HG03097 (cell line): ENCODE results near the gene MSI1.

Source experiments
- ATAC-seq: cut with Tn5 transposase; IDR thresholded peaks from one replicate; pipeline ENCODE4 v1.9.1; 2021; ENCODE audit not compliant: unreplicated experiment, low FRiP score

Gene MSI1

GRCh38 chr12:120378036-120378435, 9.1 kb upstream of the MSI1 start:
- no peak for ATAC-seq

- no peak for ATAC-seq
Measured at GRCh38 chr12:120377611-120378010, 8.6 kb upstream of the MSI1 start.

- no peak for ATAC-seq
Measured at GRCh38 chr12:120376934-120377572, 8.1 kb upstream of the MSI1 start.

GRCh38 chr12:120376416-120376815, 7.5 kb upstream of the MSI1 start:
- no peak for ATAC-seq

- ATAC-seq, result no peak
Measured at GRCh38 chr12:120376009-120376408, 7.0 kb upstream of the MSI1 start.

GRCh38 chr12:120373683-120374082, 4.7 kb upstream of the MSI1 start:
- no peak for ATAC-seq

GRCh38 chr12:120370343-120371243, 1.6 kb upstream of the MSI1 start:
- ATAC-seq, result no peak

- no peak for ATAC-seq
Measured at GRCh38 chr12:120369603-120370342, 809 bp upstream of the MSI1 start.

GRCh38 chr12:120367924-120368788, 808 bp downstream of the MSI1 start:
- ATAC-seq, result no peak

GRCh38 chr12:120367233-120367923, 1.6 kb downstream of the MSI1 start:
- no peak for ATAC-seq

GRCh38 chr12:120366845-120367232, 2.1 kb downstream of the MSI1 start:
- no peak for ATAC-seq

GRCh38 chr12:120366341-120366705, 2.6 kb downstream of the MSI1 start:
- ATAC-seq, result no peak

GRCh38 chr12:120365675-120366340, 3.2 kb downstream of the MSI1 start:
- ATAC-seq, result no peak

- no peak for ATAC-seq
Measured at GRCh38 chr12:120364487-120364886, 4.5 kb downstream of the MSI1 start.

GRCh38 chr12:120363274-120363855, 5.6 kb downstream of the MSI1 start:
- ATAC-seq, result no peak

- ATAC-seq, result no peak
Measured at GRCh38 chr12:120362516-120363273, 6.3 kb downstream of the MSI1 start.

GRCh38 chr12:120361506-120362208, 7.3 kb downstream of the MSI1 start:
- ATAC-seq, result no peak

GRCh38 chr12:120359128-120359527, 9.8 kb downstream of the MSI1 start:
- no peak for ATAC-seq
